KMS-11 (cell line): ENCODE data around the gene ALDH3B1.

ENCODE experiments used
- H2AFZ ChIP-seq: fragments of 200-600 bp; sonication (generic); 2 replicates; pipeline ENCODE4 v1.6.1; 2016; ENCODE audit warnings: antibody characterized with exemption, mixed run types, low read depth
- H3K27ac ChIP-seq: fragments of 200-600 bp; sonication (generic); 2 replicates; pipeline ENCODE4 v1.6.1; 2016; ENCODE audit warnings: mild to moderate bottlenecking, mixed run types
- H3K27me3 ChIP-seq: fragments of 200-600 bp; sonication (generic); 2 replicates; pipeline ENCODE4 v1.6.1; 2017; ENCODE audit warnings: mild to moderate bottlenecking, low read depth, mixed run types, moderate library complexity; ENCODE audit not compliant: insufficient read depth
- H3K36me3 ChIP-seq: fragments of 200-600 bp; sonication (generic); 2 replicates; pipeline ENCODE4 v1.6.1; 2017; ENCODE audit warnings: mild to moderate bottlenecking, mixed run types; ENCODE audit not compliant: insufficient read depth
- H3K4me1 ChIP-seq: fragments of 200-600 bp; sonication (generic); 2 replicates; pipeline ENCODE4 v1.6.1; 2016; ENCODE audit warnings: mild to moderate bottlenecking, low read depth, mixed run types; ENCODE audit not compliant: poor library complexity, severe bottlenecking
- H3K4me2 ChIP-seq: fragments of 200-600 bp; sonication (generic); 2 replicates; pipeline ENCODE4 v1.7.0; 2016; ENCODE audit warnings: mild to moderate bottlenecking, mixed run types
- H3K4me3 ChIP-seq: fragments of 200-600 bp; sonication (generic); IDR thresholded peaks from 2 replicates; pipeline ENCODE4 v1.6.1; 2017; ENCODE audit warnings: low read depth, low read length, mixed read lengths; ENCODE audit not compliant: insufficient read depth
- H3K79me2 ChIP-seq: fragments of 200-600 bp; sonication (generic); 2 replicates; pipeline ENCODE4 v1.6.1; 2016; ENCODE audit warnings: low read depth, mixed run types; ENCODE audit not compliant: insufficient read depth
- H3K9ac ChIP-seq: fragments of 200-600 bp; sonication (generic); 2 replicates; pipeline ENCODE4 v1.6.1; 2016; ENCODE audit warnings: mild to moderate bottlenecking, mixed run types
- H4K20me1 ChIP-seq: fragments of 200-600 bp; sonication (generic); 2 replicates; pipeline ENCODE4 v1.6.1; 2016; ENCODE audit warnings: mild to moderate bottlenecking, mixed run types; ENCODE audit not compliant: insufficient read depth
- TF ChIP-seq, protein P1 (sequence below): fragments of 200-600 bp; sonication (generic); conservative IDR thresholded peaks from 2 replicates; pipeline ENCODE4 v1.6.1; 2017; ENCODE audit warnings: low read depth, mild to moderate bottlenecking, antibody characterized with exemption, low read length, moderate library complexity, mixed read lengths

Gene ALDH3B1

DNA sequence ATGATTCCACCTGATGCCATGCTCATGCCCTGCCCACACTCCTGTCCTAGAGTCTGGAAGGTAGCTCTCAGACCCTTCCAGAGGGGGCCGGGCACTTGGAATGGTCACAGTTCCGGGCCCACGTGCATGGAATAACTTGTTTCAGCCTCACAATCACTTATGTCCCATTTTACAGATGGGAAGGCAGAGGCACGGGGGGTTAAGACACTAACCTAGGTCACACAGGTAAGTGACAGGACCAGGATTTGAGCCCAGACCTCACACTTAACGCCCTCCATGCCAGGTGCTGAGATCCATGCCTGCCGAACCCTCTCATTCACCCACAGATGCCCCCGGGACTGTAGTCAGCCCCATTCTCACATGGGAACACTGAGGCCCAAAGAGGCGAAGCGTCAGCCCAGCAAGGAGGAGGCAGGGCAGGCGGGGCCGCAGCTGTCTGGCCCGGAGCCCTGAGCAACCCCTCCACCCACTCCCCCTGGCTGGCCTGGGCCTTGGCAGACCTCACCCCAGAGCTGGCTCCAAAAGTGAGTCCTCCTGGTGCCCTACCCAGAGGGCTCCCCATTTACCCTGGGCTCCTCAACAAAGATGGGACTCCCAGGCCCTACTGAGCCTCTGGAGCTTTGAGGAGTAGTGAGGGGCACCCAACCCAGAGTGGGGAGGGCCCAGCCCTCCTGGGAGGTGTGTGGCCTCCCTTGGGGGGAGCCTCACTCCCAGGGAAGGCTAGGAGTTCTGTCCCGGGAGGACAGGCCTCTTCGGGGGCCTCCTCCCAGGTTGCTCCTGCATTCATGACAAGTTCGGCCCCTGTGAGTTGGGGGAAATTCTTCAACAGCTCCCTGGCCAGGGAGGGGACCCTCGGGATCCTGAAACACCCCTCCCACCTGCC lies 2.4 kb upstream of the ALDH3B1 start:
- Histone ChIP-seq H4K20me1 (no peaks in the 10 kb centered on the region), H3K79me2 (no peaks in the 10 kb centered on the region), H3K4me2 (peak overlapping the region; percentile 97), H2AFZ (peak overlapping the region; percentile 73; the same call in 1 of the 2 replicates), H3K36me3 (no peaks in the 10 kb centered on the region), H3K4me1 (peaks cover 76% of the 10 kb centered on the region), H3K9ac (peak overlapping the region; percentile 84; the same call in 1 of the 2 replicates), H3K27ac (peak overlapping the region; percentile 92), H3K4me3 (no peak overlapping the region), H3K27me3 (no peaks in the 10 kb centered on the region)
- TF ChIP-seq, protein P1, sequence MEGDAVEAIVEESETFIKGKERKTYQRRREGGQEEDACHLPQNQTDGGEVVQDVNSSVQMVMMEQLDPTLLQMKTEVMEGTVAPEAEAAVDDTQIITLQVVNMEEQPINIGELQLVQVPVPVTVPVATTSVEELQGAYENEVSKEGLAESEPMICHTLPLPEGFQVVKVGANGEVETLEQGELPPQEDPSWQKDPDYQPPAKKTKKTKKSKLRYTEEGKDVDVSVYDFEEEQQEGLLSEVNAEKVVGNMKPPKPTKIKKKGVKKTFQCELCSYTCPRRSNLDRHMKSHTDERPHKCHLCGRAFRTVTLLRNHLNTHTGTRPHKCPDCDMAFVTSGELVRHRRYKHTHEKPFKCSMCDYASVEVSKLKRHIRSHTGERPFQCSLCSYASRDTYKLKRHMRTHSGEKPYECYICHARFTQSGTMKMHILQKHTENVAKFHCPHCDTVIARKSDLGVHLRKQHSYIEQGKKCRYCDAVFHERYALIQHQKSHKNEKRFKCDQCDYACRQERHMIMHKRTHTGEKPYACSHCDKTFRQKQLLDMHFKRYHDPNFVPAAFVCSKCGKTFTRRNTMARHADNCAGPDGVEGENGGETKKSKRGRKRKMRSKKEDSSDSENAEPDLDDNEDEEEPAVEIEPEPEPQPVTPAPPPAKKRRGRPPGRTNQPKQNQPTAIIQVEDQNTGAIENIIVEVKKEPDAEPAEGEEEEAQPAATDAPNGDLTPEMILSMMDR, result no peak

- H3K9ac ChIP-seq, result peak overlapping the region; percentile 84
- H3K4me1 ChIP-seq, result peaks cover 84% of the 10 kb centered on the region
These were observed 1.5 kb upstream of the ALDH3B1 start for GRCh38 chr11:68008381-68009337.

GRCh38 chr11:68009391-68010089 lies 587 bp upstream of the ALDH3B1 start:
- Histone ChIP-seq H2AFZ (peak overlapping the region; percentile 73), H3K27me3 (no peaks in the 10 kb centered on the region), H4K20me1 (no peaks in the 10 kb centered on the region), H3K4me2 (peak overlapping the region; percentile 97), H3K79me2 (no peaks in the 10 kb centered on the region), H3K9ac (peak overlapping the region; percentile 84), H3K27ac (peak overlapping the region; percentile 92), H3K36me3 (no peaks in the 10 kb centered on the region), H3K4me1 (peaks cover 84% of the 10 kb centered on the region), H3K4me3 (no peak overlapping the region)
- TF ChIP-seq, protein P1, result peak; percentile 45

More at GRCh38 chr11:68008381-68009337, 1.5 kb upstream of the ALDH3B1 start:
- no peak overlapping the region for H3K4me3 ChIP-seq
- H3K27me3 ChIP-seq, result no peaks in the 10 kb centered on the region
- peak overlapping the region; percentile 73 for H2AFZ ChIP-seq
- H3K4me2 ChIP-seq, result peak overlapping the region; percentile 97
- no peaks in the 10 kb centered on the region for H3K36me3 ChIP-seq
- no peaks in the 10 kb centered on the region for H4K20me1 ChIP-seq
- peak overlapping the region; percentile 92 for H3K27ac ChIP-seq
- no peaks in the 10 kb centered on the region for H3K79me2 ChIP-seq
- TF ChIP-seq, protein P1, result no peak
